Panc1 (cell line): ENCODE measurements around the gene PLD1.

ENCODE experiments used
- CTCF ChIP-seq: fragments of 450-650 bp; IDR thresholded peaks from 2 replicates; pipeline ENCODE4 v1.5.1; 2017; ENCODE audit warnings: mild to moderate bottlenecking
- POLR2AphosphoS5 ChIP-seq: IDR thresholded peaks from 2 replicates; pipeline ENCODE4 v1.6.1; 2012; ENCODE audit warnings: mild to moderate bottlenecking, low read depth, low read length, moderate library complexity
- REST ChIP-seq, 2 experiments: IDR thresholded peaks; 2 replicates each; pipeline ENCODE4 v1.6.1; 2011 to 2012; ENCODE audit warnings: low read depth in 2 of 2, control low read depth in 1 of 2, low read length in 1 of 2, mild to moderate bottlenecking in 1 of 2, moderate library complexity in 1 of 2; ENCODE audit not compliant: insufficient read depth in 1 of 2
- SIN3A ChIP-seq: IDR thresholded peaks from 2 replicates; pipeline ENCODE4 v1.6.1; 2012; ENCODE audit warnings: low read depth, mild to moderate bottlenecking, low read length, moderate library complexity, borderline replicate concordance; ENCODE audit not compliant: insufficient read depth

GRCh38 chr3:171652932-171653331 lies 157.4 kb downstream of the PLD1 start:
- no peak for TF ChIP-seq CTCF
- no peak for TF ChIP-seq SIN3A
- no peak for TF ChIP-seq REST (IDR thresholded peaks at IDR 0.05; ENCODE audit: insufficient read depth in 1 of 2, low read depth in 2 of 2, low read length in 1 of 2)
- TF ChIP-seq POLR2AphosphoS5: no peak
